HG03457 (cell line): ENCODE data around the gene CACNA1E.

Source experiments
- ATAC-seq: cut with Tn5 transposase; IDR thresholded peaks from one replicate; pipeline ENCODE4 v1.9.1; 2021; ENCODE audit warnings: moderate number of reproducible peaks; ENCODE audit not compliant: unreplicated experiment

CACNA1E gene

DNA sequence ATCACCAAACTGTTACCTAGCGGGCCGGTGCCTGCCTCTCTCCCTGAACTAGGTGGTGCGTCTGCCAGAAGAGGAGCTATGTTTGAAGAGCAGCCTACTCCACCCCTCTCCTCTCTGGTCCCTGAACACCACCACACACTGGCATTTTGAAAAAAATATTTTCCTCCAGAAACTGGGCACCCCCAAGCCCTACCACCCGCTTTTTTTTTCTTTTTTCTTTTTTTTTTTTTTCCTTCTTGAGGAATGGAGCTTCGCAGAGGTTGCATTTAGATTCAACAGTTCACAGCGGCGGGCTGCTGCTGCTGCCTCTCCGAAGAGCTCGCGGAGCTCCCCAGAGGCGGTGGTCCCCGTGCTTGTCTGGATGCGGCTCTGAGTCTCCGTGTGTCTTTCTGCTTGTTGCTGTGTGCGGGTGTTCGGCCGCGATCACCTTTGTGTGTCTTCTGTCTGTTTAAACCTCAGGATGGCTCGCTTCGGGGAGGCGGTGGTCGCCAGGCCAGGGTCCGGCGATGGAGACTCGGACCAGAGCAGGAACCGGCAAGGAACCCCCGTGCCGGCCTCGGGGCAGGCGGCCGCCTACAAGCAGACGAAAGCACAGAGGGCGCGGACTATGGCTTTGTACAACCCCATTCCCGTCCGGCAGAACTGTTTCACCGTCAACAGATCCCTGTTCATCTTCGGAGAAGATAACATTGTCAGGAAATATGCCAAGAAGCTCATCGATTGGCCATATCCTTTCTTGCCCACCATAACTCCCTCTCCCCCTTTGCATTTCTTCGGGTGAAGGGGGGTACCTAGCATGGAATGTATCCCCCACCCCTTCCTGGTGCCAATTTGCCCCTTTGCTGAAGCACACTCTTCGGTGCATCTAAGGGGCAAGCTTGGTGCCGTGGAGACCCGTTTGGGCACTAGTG is at the start of gene CACNA1E:
CACNA1E (plus strand) TSS at position 233 of the 911 bp plus-strand sequence; CDS start at position 461, 228 bp downstream.
- ATAC-seq, result no peak

DNA sequence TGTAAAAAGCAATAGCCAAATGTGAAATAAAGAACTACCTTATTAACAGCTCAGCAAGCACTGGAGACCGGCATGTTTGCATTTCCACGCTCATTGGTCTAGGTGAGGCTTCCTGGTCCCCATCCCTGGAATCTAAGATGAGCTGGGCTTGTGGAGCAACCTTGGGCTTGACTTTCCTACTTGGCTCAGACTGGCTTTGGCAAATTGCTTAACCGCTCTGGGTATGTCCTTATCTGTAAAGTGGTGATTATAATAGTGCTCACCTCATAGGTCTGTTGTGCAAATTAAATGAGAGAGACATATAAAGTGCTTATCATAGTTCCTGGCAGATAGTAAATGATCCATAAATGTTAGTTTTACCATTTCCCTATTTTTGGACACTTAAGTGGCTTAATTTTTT is 49.4 kb upstream of the CACNA1E start:
- ATAC-seq, result no peak

DNA sequence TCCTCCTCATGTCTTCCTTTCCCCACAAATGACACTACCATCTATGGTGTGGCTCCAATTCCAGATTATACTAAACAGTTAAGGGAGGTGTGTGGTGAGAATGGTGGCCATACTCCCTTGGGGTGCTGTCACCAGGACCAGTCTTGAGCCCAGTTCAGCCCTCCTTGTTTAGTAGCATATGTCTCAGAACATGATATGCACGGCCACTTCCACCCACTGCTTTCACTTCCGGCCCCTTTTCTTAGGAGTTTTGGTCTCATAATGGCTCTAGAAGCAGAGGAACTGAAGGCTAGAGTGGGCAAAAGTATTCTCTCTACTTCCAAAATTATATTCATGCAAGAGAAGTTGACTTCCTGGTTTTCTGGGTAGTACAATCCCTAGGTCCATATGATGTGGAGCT is 45.3 kb upstream of the CACNA1E start:
- ATAC-seq, result no peak

DNA sequence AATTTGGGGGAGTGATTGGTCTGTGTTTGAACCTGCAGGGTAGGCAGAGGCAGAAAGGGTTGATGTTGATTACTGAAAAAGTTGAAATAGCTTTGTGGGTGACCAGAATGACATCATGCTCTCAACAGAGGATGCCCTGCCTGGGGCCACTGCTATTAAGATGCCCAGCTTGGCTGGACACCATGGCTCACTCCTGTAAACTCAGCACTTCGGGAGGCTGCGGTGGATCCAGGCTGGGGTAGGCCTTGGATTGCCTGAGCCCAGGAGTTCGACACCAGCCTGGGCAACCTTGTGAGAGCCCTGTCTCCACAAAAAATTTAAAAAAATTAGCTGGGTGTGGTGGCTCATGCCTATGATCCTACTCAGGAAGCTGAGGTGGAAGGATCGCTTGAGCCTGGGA is 42.8 kb upstream of the CACNA1E start:
- no peak for ATAC-seq

DNA sequence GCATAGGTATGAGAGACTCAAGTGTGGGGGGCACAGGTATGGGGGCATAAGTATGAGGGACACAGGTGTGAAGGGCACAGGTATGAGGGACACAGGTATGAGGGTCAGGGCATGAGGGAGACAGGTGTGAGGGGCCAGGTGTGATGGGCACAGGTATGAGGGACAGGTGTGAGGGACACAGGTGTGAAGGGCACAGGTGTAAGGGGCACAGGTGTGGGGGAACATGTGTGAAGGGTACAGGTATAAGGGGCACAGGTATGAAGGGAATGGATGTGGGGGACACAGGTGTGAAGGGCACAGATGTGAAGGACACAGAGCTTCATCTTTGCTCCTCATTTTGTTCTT is 41.2 kb upstream of the CACNA1E start:
- no peak for ATAC-seq

DNA sequence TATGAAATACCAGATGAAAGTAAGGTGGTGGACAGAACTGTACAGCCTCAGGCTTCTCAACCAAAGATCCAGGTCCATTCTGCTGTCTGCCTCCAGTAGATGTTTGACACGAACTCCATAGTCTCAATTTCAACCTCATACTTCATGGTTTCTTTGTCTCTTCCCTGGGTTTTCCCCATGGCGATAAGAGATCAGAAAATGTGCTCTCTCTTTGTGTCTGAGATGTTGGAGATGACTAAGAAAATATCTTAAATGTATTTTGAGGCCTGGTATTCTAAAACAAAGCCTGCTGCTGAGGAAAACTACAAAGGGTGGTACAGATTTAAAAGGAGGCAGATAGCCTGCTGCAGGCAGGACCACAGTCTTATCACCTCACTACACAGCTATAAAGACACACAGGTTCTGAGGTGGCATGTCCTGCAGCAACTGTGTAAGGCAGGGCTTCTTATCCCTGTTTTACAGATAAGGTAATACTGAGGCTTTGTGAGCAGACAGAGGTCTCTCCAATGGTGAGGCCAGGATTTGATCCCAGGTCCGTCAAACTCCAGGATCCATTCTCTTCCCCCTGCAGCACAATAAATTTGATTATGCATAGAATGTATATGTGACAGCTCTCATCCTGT is 40.0 kb upstream of the CACNA1E start:
- no peak for ATAC-seq

DNA sequence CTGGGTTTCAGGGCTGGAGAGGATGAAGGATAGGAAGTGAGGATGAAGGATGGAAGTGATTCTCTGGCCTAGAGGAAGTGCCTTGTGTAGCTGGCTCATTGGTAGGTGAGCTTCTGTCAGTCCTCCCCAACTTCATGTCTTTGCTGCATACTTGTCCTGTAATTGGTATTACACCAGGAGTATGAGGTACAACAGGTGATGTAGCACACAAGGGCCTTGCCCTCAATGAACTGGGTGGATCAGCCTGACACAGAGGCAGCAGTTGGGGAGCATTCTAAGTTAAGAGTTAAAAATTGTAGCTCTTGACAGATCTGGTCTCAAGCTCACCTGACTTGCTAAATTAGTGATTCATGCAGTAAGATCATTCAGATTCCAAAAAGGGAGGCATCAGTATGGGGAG is 37.9 kb upstream of the CACNA1E start:
- ATAC-seq, result no peak

DNA sequence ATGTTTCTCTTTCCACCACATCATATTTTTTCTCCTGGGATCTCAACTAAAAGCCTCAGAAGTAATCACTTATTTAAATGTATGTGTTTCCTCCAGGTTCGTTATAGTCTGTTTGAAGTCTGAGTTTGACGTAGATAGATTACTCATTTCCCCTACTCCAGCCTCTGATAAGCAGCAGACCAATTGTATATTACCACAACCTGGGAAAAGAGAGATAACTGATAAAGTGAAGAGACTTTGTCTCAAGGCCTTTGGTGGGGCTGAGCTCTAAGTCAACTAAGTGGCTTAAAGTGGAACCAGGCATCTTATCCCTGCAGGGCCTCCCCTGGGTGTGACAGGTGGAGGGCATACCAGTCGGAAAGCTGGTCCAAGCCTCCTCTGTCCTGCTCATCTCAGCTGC is 34.9 kb upstream of the CACNA1E start:
- no peak for ATAC-seq

DNA sequence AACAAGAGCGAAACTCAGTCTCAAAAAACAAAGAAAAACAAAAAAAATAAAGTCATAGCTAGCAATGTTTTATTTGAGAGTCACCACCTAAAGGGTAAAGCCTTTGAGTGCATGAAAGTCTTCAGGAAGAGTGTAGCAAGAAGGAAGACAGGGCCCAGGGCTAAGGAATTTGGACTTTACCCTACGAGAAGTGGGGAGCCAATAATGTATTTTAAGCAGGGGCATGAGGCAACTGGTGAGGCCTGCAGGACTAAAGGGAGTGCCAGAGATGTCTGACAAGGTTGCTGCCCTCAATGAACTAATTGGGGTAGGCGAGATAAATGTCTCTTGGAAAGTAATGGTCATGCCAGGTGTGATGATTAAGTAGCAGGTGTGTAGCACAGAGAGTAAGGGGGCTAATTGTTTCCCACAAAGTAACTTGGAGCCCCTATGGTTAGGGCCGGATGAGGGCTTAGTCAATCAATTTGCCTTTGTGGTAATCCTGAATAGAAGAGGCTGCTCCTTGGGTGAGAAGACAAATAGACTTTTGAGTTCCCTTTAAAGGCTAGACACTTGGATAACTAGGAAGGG is 31.6 kb upstream of the CACNA1E start:
- ATAC-seq, result no peak

DNA sequence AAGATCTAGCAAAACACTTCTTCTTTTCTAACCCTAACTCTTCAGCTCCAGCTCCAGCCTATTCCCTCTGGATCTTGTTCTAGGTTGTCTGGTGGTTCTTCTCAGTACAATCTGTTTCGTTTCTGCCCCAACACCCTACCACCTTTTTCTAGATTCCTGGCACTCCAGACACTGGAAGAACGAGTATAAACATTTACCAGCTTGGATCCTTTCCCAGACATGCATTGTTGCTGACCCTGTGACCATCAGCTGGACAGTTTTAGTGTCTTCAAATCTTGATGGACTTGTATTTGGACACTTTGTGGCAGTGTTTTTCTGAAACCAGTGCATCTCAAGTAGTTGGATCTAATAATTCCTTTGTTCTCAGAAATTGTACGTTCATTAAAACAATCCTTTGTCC is 30.6 kb upstream of the CACNA1E start:
- ATAC-seq, result no peak

DNA sequence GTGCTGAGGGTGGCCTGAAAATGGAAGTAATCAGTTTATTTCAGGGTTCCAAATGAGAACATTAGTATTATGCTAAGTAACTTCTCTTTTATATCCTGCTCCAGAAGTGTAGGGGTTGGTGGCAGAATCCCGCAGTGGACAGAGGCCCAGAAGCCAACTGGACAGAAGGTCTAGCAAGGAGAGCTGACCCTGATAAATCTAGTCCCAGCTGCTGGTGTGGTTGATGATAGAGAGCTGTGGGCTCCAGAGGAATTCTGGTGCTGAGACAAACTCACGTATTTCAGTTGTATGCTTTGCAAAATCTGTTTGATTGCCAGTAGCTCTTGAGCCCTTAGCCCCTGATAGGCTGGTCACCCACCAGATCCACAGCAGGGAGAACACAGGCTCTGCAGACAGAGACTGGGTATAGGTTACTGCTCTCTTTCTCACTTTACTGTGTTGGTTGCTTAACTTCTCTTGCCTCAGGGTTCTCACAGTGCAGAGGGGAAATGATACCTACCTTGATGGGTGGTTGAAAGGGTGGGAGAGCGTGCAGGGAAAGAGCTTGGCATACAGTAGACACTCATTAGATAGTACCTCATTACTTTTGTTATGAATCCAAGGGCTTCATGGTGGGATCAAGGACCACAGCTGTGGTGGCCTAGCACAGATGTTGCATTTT is 29.6 kb upstream of the CACNA1E start:
- ATAC-seq, result no peak

DNA sequence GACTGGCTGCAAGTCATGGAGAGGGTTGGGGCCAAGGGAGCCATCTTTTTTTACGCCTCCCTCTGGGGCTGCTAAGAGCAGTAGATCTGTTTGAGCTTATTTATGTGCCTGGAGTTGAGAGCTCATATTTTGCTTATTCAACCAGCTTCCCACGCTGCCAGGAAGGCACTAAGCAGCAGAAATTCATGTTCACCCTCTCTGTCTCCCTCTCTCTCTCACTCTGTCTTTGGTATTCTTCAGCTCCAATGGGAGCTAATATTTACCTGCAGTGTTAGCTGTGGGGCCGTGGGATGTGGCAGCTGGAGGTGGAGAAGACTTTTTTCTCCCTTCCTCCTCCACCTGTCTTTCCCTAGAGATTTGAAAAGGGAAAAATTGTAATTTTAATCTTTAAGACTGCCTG is 26.8 kb upstream of the CACNA1E start:
- no peak for ATAC-seq

DNA sequence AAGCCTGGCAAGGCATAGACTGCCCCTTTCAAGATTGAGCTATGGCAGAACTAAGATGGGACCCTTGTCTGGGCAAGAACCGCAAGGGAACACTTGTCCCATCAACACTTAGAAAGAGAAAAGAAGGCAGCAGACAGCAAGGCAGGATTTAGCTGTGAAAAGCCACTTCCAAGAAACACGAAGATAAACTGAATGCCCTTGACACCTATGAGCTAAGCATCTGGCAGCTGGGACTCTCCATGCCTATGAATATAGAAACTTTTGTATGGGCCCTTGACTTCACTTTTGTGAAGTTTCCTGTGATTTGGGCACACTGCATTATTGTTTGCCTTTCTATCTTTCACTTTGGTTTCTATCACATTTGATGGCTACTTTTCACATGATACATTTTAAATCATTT is 24.9 kb upstream of the CACNA1E start:
- ATAC-seq, result no peak

DNA sequence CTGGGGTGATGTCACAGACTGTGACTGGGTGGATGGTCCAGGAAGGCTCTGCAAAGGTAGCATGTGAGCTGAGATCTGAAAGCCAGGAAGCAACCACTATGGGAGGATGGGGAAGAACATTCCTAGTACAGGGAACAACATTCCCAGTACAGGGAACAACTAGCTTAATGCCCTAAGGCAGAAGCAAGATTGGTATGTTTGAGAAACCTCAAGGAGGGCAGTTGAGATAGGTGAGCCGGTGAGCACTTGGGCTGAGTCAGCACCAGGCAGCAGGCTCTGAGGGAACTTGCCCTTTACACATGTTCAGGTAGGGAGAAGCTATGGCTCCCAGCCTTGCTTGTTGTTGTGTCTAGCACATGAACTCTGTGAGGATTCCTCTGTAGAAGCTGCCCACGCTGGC is 24.2 kb upstream of the CACNA1E start:
- no peak for ATAC-seq

DNA sequence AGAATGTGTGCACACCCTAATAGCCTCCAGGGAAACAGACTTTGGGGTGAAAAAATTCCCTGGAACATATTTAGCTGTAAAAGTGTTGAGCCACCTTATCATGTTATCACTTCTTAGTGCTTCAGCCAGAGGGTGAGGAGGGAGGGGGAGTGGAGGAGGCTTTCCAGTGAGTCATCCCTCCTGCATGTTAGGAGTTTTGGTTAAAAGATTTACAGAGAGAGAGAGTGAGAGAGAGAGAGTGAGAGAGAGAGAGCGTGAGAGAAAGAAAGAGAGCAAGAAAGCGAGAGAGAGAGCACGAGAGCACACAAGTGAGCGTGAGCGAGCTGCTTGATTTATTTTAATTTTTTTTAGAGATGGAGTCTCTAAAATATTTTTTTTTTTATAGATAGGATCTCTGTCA is 13.5 kb upstream of the CACNA1E start:
- no peak for ATAC-seq

DNA sequence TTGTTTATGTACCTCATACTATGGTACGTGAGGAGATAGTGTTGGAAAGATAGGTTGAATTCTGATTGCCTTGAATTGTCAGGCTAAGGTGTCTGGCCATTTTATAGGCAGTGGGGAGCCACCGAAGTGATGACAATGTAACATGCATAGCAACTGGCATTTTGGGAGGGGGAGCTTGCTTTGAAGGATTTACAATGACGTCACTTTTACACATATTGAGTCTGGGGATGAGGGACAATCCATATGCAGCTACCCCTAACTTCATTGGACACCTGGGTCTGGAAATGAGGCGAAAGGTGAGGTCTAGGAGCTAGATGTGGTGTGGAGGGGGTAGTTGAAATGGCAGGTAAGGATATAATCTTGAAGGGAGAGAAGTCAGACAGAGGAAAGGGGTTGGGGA is 7.7 kb upstream of the CACNA1E start:
- ATAC-seq, result no peak

DNA sequence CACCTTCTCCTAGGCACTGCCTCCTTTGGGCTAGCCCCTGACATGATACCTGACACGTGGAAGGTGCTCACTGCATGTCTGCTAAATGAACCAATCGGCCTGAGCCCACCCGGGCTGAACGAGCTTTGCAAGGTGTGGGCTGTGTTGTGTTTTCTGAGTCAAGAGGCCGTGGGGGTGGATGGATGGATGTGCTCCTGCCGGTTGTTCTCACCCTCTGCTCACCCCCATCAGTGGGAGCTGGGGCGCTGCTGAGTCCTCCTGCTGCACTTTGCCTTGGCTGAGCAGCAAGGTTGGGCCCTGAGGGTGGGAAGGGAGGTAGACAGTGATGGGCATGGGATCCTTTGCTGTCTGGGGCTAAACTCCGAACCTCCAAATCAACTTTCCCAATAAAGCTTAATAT is 6.7 kb upstream of the CACNA1E start:
- ATAC-seq, result no peak

DNA sequence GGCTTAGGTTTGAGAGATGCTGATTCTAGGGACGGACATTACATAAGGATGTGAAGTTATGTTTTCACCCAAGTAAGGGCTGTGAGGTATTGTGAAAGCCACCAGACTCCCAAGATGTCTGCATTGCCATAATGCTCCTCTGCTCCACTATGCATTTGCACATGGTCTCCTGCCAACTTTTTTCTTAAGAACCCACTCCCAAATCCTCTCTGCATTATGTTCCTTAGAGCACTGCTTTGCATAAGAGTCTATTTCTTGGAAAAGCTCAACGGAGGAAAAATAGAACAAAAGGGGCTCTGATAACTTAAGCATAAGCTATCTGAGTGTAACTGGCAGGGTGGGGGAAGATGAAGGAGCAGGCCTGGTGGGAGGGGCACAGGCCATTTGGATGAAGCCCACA is 5.0 kb upstream of the CACNA1E start:
- no peak for ATAC-seq

DNA sequence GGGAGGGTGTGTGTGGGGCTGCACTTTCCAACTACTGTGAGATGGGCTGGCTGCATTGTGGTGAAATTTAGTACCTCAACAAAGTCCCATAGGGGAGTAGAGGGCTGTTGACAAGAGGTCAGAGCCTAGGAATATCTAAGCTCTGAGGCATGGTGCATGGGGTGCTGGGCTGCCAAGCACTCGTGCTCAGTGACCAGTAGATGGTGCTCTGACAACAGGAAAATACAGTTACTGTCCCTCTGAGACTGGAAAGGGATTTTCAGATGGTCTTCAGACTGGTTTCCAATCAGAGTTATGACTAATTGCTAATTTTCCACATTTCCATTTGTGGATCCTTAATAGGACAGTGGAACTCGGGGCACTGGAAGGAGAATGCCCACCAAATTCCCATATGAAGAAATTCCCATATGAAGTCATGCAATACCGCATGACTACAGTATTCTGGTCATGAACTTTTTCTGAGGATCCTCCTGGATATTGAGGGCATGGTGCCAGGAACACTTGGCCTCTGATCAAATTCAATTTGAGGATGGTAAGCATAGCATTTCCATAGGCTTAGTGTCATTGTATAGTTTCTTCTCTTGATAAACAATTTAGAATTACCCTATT is 4.1 kb upstream of the CACNA1E start:
- peak; percentile 47 for ATAC-seq

DNA sequence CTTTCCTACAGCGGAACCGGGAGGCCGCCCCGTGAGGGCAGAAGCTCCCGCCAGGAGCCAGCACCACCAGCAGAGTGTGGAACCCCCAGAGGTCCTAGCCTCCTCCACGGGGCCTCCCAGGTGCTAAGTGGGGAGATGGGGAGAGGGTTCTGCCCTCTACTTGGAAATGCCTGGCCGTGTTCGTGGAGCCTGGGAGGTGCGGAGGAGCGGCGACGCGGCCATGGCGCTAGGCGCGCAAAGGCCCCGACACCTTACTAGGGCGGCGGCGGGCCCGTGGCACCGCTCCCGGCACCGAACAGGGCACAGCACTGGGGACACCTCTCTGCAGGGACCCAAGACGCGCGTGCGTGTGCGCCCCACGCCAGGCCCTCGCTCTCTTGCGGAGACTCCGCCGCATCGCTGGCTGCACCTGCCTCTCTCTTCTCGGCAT is 1.3 kb upstream of the CACNA1E start:
- ATAC-seq, result no peak
